Measurements from ENCODE around the gene ZBTB17. TPM values are rescaled to one million over a fixed set of nuclear protein-coding genes. Genes with fewer than 3 reads are reported as not detected.
"Not testable (repeated sequence)": the region's sequence is repeated elsewhere in the genome, so short reads cannot be mapped to it uniquely, and the experiment has no call there.

ZBTB17 gene
- 155 TPM for total RNA-seq

DNA sequence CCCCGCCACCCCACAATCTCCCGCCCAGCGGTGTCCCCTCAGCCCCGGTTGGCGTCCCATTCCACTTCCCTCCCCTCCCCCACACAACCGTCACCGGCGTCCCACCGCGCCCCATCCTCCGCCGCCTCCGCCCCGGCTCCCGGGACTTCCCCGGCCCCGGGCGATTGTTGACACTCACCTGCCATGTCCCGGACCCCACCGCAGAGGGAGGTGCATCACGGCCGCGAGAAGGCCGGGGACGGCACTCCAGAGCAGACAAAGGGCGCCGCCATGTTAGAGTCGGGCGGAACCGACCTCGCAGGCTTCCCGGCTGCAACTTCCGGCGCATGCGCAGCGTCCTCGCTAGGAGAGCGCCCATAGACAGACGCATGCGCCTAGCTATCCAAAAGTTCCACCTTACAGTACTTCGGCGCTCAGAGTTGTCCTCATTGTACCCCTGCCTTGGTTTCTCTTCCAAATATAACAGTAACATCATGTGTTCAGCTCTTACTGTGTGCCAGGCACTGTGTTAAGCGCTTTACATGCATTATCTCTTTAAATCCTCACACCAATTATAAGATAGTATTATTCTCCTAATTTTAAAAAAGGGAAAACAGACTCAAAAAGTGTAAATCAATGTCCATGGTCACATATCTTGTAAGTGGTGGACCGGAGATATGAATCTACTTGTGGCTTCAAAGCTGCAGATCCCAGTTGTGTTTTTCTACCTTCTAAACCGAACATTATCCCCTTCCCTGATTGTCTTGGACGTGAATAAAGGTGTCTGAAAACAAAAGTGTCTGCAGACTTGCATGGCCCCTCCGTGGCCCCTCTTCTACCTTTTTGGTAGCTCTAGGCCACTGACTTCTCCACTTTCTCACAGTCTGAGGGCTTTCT is at the start of gene ZBTB17:
ZBTB17 (minus strand) TSS at position 297 of the 876 bp plus-strand sequence. CDS start 27,606 bp downstream, outside the sequence.
- TF ChIP-seq, protein P1, sequence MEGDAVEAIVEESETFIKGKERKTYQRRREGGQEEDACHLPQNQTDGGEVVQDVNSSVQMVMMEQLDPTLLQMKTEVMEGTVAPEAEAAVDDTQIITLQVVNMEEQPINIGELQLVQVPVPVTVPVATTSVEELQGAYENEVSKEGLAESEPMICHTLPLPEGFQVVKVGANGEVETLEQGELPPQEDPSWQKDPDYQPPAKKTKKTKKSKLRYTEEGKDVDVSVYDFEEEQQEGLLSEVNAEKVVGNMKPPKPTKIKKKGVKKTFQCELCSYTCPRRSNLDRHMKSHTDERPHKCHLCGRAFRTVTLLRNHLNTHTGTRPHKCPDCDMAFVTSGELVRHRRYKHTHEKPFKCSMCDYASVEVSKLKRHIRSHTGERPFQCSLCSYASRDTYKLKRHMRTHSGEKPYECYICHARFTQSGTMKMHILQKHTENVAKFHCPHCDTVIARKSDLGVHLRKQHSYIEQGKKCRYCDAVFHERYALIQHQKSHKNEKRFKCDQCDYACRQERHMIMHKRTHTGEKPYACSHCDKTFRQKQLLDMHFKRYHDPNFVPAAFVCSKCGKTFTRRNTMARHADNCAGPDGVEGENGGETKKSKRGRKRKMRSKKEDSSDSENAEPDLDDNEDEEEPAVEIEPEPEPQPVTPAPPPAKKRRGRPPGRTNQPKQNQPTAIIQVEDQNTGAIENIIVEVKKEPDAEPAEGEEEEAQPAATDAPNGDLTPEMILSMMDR (IDR thresholded peaks at IDR 0.05), result peak in 1 of 3 experiments; percentile 6
- peak; percentile 69 to 96 for DNase-seq (ENCODE audit: low spot score in 2 of 2)
- Histone ChIP-seq H3K36me3 (peaks cover 8 to 13% of the 10 kb centered on the region in 2 donors), H3K9me3 (no peaks in the 10 kb centered on the region), H3K27ac (peak within 1 kb of the TSS; percentile 77 to 80), H3K4me1 (peaks cover 5 to 14% of the 10 kb centered on the region in 2 donors), H3K27me3 (no peaks in the 10 kb centered on the region), H3K4me3 (peak within 1 kb of the TSS; percentile 81 to 84)
- intact Hi-C loops (cut with DNase I), result loop anchor here (2.0 kb wide), 1 partner anchor 25 kb away; no protein-coding TSS in a partner anchor

DNA sequence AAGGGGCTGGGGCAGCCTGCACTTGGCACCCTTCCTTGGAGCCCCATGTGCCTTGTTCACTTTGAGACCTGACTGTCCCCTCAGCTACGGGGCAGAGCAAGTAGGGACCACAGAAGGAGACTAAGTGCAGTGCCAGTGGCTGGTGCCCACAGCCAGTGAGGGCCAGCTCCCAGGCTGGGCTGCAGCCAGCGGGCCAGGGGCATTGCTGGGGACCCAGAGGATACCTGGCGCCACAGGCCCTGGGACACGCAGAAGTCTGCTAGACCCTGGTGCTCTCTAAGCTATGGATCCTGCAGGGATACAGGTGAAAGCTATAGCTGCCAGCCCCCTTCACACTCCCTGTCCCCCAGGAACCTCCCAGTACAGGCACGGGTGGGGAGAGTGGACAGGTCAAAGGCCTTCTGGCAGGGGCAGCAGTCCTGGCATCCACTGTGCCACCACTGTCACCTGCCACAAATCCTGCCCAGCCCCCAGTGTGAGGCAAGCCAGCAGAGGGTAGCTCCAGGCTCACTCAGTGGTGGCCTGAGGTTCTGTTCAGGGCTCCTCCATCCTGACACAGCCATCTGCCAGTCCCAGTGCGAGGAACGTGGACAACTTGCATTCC is 47.3 kb upstream of the ZBTB17 start:
- Histone ChIP-seq H3K27me3 (no peaks in the 10 kb centered on the region), H3K4me3 (no peak overlapping the region), H3K9me3 (no peaks in the 10 kb centered on the region), H3K4me1 (peaks cover 17 to 32% of the 10 kb centered on the region in 2 donors), H3K36me3 (no peaks in the 10 kb centered on the region), H3K27ac (peak overlapping the region in 1 of 2 donors; percentile 23)
- intact Hi-C loops (cut with DNase I), result no loop called here
- DNase-seq (ENCODE audit: low spot score in 2 of 2), result no peak
- TF ChIP-seq, protein P1 (IDR thresholded peaks at IDR 0.05), result no peak

DNA sequence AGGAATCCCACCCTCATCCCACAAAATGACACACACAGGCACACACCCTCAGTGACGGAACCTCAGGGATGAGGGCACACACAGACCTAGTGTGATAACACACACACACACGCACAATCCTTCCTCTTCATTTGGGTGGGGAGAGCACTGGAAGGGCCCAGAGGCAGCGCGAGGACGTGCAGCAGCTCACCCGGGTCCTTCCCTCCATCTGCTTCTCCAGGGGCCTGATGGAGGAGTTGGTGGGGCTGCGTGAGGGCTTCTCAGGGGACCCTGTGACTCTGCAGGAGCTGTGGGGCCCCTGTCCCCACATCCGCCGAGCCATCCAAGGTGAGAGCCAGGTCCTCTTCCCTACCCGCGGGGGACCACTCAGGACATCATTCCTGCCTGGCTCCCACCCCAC is 46.5 kb upstream of the ZBTB17 start:
- intact Hi-C loops (cut with DNase I), result no loop called here
- TF ChIP-seq, protein P1 (IDR thresholded peaks at IDR 0.05), result no peak
- Histone ChIP-seq H3K4me3 (no peak overlapping the region), H3K4me1 (peaks cover 17 to 33% of the 10 kb centered on the region in 2 donors), H3K27ac (peak overlapping the region in 1 of 2 donors; percentile 23), H3K27me3 (no peaks in the 10 kb centered on the region), H3K36me3 (no peaks in the 10 kb centered on the region), H3K9me3 (no peaks in the 10 kb centered on the region)
- DNase-seq (ENCODE audit: low spot score in 2 of 2), result no peak

DNA sequence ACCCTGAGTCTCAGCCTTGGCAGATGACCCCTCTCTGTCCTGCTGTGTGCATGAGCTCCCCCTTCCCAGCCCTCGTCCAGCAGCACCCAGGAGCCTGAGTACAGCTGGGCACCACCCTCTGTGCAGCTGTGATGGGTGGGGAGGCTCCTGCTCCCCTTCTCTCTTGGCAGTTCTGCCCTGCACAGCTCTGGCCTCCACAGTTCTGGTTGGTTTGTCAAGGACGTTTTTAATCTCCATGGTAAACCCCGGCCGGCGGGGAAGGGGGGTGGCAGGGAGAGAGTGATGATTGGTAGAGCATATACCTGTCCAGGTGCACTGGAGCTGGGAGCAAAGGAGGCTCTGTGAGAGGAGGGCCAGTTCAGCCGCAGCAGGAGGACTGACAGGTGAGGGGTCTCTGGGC is 45.8 kb upstream of the ZBTB17 start, which contains the start of gene CLCNKA:
CLCNKA (plus strand) TSS at position 356 of the 400 bp plus-strand sequence. CDS start 584 bp downstream, outside the sequence.
- Histone ChIP-seq H3K9me3 (no peaks in the 10 kb centered on the region), H3K4me1 (peaks cover 10 to 26% of the 10 kb centered on the region in 2 donors), H3K27ac (peak within 1 kb of the TSS; percentile 34 to 98), H3K4me3 (no peak within 1 kb of the TSS), H3K27me3 (no peaks in the 10 kb centered on the region), H3K36me3 (peaks cover 0 to 2% of the 10 kb centered on the region in 2 donors)
- TF ChIP-seq, protein P1 (IDR thresholded peaks at IDR 0.05), result no peak
- intact Hi-C loops (cut with DNase I), result no loop called here
- no peak for DNase-seq (ENCODE audit: low spot score in 2 of 2)

DNA sequence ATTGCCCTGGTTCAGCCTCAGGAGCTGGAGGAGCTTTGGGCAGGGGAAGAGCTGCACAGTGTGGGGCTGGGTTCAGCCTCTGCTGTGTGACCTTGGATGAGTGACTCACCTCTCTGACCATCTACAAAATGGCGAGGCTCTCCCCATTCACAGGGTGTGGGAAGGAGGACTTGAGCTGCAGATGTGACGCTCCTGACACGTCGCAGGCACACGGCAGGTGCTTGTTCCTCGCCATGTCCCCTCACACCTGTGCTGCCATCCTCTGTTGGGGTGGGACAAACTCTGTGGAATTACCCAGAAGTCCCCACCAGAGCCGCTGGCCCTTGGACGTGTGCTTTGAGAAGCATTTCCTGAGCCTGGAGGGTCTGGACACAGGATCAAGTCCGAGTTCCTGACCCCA is 45.0 kb upstream of the ZBTB17 start:
- H3K9me3 ChIP-seq; H3K27me3 ChIP-seq; intact Hi-C loops (cut with DNase I); H3K4me3 ChIP-seq; H3K36me3 ChIP-seq; DNase-seq (ENCODE audit: low spot score in 2 of 2): not testable (repeated sequence)
- H3K27ac ChIP-seq, result peak overlapping the region; percentile 95 to 98
- H3K4me1 ChIP-seq, result peaks cover 8 to 28% of the 10 kb centered on the region in 2 donors

DNA sequence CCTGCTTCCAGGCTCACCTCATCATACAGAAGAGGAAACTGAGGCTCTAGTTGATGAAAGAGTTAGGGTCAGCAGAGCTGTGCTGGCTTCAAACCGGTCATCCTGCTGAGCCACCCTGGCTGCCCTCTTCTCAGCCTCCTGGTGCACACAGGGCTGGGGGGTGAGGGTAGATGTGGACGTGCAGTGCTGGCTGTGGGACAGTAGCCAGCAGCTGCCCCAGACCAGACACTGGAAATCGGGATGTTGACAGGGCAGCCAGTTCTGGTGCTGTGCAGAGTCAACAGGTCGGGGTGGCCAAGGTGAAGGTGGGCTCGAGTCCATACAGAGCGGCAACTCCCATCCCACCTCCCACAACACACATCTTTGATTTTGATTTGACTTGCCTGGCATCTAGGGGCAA is 44.4 kb upstream of the ZBTB17 start:
- intact Hi-C loops (cut with DNase I), result no loop called here
- DNase-seq (ENCODE audit: low spot score in 2 of 2), result no peak
- Histone ChIP-seq H3K36me3 (peaks cover 0 to 4% of the 10 kb centered on the region in 2 donors), H3K4me3 (no peak overlapping the region), H3K9me3 (no peaks in the 10 kb centered on the region), H3K27me3 (no peaks in the 10 kb centered on the region), H3K4me1 (peaks cover 8 to 33% of the 10 kb centered on the region in 2 donors), H3K27ac (peak overlapping the region; percentile 95 to 98)
- TF ChIP-seq, protein P1 (IDR thresholded peaks at IDR 0.05), result no peak
